ENCODE measurements around the gene CCDC39.
"Not testable (repeated sequence)": the region's sequence is repeated elsewhere in the genome, so short reads cannot be mapped to it uniquely, and the experiment has no call there.

The CCDC39 gene

DNA sequence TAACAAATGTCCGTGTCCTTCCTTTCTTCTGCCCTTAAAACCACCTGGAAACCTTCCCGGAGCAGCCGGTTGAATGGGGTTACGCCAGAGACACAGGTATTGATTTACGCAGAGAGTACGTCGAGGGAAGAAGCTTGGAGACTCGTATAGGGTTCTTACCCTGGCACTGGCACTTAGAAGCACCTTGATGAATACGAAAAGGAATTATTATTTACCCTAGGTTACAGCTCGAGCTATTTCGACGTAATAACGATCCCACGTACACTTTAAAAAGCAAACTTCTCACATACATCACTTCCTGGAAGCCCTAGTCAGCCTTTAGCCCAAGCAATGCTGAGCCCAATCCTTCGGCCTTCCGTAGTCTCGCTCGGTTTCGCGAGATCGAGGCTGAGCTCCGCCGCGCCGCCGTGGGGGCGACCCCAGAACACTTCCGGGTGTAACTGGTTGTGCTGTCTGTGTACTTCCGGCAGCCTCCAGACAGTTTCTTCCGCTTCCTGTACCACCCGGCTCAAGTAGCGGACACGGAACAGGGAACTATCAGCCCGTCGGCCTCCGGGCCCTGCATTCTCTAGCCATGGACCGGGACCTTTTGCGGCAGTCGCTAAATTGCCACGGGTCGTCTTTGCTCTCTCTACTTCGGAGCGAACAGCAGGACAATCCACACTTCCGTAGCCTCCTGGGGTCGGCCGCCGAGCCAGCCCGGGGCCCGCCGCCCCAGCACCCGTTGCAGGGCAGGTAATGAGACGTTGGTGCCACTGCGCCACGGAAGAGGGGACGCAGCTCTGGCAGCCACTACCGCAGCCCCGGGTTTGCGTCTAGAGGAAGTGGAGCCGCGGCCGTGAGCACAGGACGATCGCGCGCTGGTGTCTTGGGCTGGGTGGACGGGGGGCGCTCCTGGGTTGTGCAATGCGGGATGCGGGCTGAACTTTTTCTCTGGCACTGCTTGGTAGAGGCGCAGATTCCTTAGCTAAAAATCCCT is 77.3 kb downstream of the CCDC39 start, which contains the start of gene TTC14:
Gene TTC14, plus strand, starts transcription at position 476 of the 979 bp plus-strand sequence. Its CDS starts 99 bp downstream, at position 575.
- H3K27ac ChIP-seq: peak within 1 kb of the TSS; percentile 68
- TF ChIP-seq, protein P1, sequence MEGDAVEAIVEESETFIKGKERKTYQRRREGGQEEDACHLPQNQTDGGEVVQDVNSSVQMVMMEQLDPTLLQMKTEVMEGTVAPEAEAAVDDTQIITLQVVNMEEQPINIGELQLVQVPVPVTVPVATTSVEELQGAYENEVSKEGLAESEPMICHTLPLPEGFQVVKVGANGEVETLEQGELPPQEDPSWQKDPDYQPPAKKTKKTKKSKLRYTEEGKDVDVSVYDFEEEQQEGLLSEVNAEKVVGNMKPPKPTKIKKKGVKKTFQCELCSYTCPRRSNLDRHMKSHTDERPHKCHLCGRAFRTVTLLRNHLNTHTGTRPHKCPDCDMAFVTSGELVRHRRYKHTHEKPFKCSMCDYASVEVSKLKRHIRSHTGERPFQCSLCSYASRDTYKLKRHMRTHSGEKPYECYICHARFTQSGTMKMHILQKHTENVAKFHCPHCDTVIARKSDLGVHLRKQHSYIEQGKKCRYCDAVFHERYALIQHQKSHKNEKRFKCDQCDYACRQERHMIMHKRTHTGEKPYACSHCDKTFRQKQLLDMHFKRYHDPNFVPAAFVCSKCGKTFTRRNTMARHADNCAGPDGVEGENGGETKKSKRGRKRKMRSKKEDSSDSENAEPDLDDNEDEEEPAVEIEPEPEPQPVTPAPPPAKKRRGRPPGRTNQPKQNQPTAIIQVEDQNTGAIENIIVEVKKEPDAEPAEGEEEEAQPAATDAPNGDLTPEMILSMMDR (conservative IDR thresholded peaks at IDR 0.05): no peak

DNA sequence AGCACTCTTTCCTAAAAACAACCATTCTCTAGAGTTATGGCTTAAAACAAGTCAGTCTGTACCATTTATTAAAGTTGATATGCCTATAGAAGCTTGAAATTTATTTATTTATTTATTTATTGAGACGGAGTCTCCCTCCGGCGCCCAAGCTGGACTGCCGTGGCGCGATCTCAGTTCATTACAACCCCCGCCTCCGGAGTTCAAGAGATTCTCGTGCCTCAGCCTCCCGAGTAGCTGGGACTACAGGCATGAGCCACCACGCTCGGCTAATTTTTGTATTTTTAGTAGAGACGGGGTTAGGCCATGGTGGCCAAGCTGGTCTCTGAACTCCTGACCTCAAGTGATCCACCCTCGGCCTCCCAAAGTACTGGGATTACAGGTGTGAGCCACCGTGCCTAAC is 78.8 kb downstream of the CCDC39 start:
- TF ChIP-seq, protein P1 (conservative IDR thresholded peaks at IDR 0.05): no peak
- no peak overlapping the region for H3K27ac ChIP-seq

DNA sequence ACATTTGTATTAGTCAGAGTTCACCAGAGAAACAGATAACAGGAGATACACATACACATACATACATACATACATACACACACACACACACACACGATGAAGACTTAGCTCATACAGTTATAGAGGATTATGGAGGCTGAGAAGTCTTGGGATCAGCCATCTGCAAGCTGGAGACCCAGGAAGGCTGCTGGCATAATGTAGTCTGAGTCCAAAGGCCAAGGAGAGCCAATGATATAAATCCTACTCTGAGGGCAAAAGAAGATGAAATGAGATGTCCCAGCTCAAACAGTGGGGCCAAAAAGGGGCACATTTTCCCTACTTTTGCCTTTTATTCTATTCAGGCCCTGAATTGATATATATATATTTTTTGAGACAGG is 83.7 kb downstream of the CCDC39 start:
- TF ChIP-seq, protein P1 (conservative IDR thresholded peaks at IDR 0.05): no peak
- no peak overlapping the region for H3K27ac ChIP-seq

DNA sequence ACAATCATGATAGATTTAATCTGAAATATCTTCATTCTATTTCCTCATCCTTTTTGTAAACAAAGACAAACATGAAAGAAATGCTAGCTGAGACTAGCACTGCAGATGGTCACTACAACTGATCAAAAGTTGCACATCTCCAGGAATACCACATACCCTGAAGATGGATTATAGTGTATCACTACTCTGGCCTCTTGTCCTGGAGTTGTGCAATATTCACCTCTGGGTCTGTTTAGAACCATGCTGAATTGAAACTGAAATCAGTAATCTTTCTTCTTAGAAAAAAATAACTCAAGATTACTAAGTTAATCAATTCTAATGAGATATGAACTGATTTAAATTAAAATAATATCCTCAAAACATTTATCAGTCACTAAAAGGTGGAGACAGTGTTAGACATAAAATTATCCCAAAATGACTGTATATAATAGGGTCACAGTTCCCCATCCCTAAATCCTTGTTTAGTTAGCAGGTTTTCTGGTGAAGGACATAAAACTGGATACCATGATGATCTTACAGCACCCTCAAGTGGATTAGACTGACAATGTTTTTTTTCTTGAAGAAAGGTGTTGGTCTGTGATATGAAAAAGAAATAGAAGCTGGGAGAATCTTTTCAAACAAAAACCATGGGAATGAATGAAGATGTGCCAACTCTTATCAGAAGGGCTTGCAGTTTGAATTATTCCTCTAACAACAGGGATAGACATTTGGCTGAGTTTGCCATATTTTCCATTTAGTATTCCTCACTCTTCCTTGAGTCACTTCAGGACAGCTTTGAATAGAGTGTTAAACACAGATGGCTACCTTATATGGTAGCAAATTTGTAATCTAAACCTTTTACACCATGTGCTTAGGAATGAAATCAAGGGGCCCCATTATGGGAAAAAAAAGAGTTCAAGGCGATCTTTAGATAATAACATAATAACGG is 84.4 kb downstream of the CCDC39 start:
- no peak overlapping the region for H3K27ac ChIP-seq
- TF ChIP-seq, protein P1 (conservative IDR thresholded peaks at IDR 0.05): peak; percentile 74

DNA sequence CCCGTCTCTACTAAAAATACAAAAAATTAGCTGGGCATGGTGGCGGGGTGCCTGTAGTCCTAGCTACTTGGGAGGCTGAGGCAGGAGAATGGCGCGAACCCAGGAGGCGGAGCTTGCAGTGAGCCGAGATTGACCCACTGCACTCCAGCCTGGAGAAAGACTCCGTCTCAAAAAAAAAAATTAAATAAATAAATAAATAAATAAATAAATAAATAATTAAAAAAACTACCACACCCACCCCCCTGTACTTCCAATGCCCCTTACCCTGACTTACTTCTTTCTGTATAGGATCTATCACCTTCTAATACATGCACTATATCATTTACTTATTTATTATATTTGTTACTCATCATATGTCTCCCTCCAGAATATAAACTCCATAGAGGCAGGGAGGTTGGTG is 85.7 kb downstream of the CCDC39 start:
- H3K27ac ChIP-seq: not testable (repeated sequence)

DNA sequence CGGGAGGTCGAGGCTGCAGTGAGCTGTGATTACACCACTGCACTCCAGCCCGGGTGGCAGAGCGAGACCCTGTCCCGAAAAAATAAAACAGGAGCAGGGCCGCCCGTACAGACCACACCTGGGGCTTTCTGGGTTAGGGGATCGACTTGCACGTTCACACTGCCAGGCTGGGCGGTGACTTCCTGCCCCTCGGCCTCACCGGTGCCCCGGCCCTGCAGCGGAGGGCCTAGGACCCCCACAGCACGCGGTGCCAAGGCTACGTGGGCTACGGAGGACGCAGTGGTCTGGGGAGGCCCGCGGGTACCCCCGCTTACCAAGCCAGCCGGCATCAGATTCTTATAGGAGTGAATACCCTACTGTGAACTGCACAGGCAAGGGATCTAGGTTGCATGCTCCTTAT is 88.9 kb downstream of the CCDC39 start:
- no peak overlapping the region for H3K27ac ChIP-seq
- TF ChIP-seq, protein P1 (conservative IDR thresholded peaks at IDR 0.05): no peak

DNA sequence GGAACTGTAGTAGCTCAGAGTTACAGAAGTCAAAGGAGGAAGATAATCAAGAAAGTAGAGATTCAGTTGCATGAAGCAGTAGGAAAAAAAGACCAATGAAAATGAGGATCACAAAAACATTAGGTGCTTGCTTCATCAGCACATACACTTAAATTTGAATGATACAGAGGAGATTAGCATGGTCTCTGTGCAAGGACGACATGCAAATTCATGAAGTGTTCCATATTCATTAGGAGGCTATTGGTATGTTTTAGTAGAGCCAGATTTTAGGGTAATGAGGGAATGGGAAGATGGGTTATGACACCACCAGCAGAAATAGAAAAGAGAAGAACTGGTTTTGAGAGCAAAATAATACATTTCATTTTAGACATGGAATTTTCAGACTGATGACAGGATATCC is 98.4 kb downstream of the CCDC39 start:
- TF ChIP-seq, protein P1 (conservative IDR thresholded peaks at IDR 0.05): no peak
- H3K27ac ChIP-seq: no peak overlapping the region

All from VCaP (cell line).